KMS-11 (cell line): ENCODE data around the gene SYT10.
A peak's percentile ranks its signal among the peaks of the same experiment; 100 is the strongest.

Experiments used
- H2AFZ ChIP-seq: fragments of 200-600 bp; sonication (generic); 2 replicates; pipeline ENCODE4 v1.6.1; 2016; ENCODE audit warnings: antibody characterized with exemption, mixed run types, low read depth
- H3K27ac ChIP-seq: fragments of 200-600 bp; sonication (generic); 2 replicates; pipeline ENCODE4 v1.6.1; 2016; ENCODE audit warnings: mild to moderate bottlenecking, mixed run types
- H3K27me3 ChIP-seq: fragments of 200-600 bp; sonication (generic); 2 replicates; pipeline ENCODE4 v1.6.1; 2017; ENCODE audit warnings: mild to moderate bottlenecking, low read depth, mixed run types, moderate library complexity; ENCODE audit not compliant: insufficient read depth
- H3K36me3 ChIP-seq: fragments of 200-600 bp; sonication (generic); 2 replicates; pipeline ENCODE4 v1.6.1; 2017; ENCODE audit warnings: mild to moderate bottlenecking, mixed run types; ENCODE audit not compliant: insufficient read depth
- H3K4me1 ChIP-seq: fragments of 200-600 bp; sonication (generic); 2 replicates; pipeline ENCODE4 v1.6.1; 2016; ENCODE audit warnings: mild to moderate bottlenecking, low read depth, mixed run types; ENCODE audit not compliant: poor library complexity, severe bottlenecking
- H3K4me2 ChIP-seq: fragments of 200-600 bp; sonication (generic); 2 replicates; pipeline ENCODE4 v1.7.0; 2016; ENCODE audit warnings: mild to moderate bottlenecking, mixed run types
- H3K4me3 ChIP-seq: fragments of 200-600 bp; sonication (generic); IDR thresholded peaks from 2 replicates; pipeline ENCODE4 v1.6.1; 2017; ENCODE audit warnings: low read depth, low read length, mixed read lengths; ENCODE audit not compliant: insufficient read depth
- H3K79me2 ChIP-seq: fragments of 200-600 bp; sonication (generic); 2 replicates; pipeline ENCODE4 v1.6.1; 2016; ENCODE audit warnings: low read depth, mixed run types; ENCODE audit not compliant: insufficient read depth
- H3K9ac ChIP-seq: fragments of 200-600 bp; sonication (generic); 2 replicates; pipeline ENCODE4 v1.6.1; 2016; ENCODE audit warnings: mild to moderate bottlenecking, mixed run types
- H4K20me1 ChIP-seq: fragments of 200-600 bp; sonication (generic); 2 replicates; pipeline ENCODE4 v1.6.1; 2016; ENCODE audit warnings: mild to moderate bottlenecking, mixed run types; ENCODE audit not compliant: insufficient read depth
- TF ChIP-seq, protein P1 (sequence below): fragments of 200-600 bp; sonication (generic); conservative IDR thresholded peaks from 2 replicates; pipeline ENCODE4 v1.6.1; 2017; ENCODE audit warnings: low read depth, mild to moderate bottlenecking, antibody characterized with exemption, low read length, moderate library complexity, mixed read lengths

SYT10 gene

DNA sequence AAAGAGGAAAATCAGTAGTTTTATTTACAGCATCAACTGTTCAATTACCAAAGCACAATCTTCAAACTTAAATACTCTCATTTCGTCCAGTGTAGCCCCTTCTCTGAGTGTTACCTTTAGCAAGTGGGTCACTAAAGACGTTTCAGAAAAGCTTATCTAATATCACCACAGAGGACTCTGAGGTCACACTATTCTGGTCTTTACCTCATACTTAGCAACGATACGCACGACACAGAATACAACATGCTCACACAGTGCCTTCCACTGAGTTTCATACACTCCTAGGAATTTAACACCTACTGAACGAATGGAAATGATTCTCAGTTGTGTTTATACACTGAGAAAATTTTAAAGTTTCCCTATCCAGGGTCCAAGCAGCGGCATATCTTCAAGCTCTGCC is 2.0 kb downstream of the SYT10 start:
- H3K79me2 ChIP-seq = no peaks in the 10 kb centered on the region
- no peak overlapping the region for H3K4me2 ChIP-seq
- no peaks in the 10 kb centered on the region for H4K20me1 ChIP-seq
- TF ChIP-seq, protein P1, sequence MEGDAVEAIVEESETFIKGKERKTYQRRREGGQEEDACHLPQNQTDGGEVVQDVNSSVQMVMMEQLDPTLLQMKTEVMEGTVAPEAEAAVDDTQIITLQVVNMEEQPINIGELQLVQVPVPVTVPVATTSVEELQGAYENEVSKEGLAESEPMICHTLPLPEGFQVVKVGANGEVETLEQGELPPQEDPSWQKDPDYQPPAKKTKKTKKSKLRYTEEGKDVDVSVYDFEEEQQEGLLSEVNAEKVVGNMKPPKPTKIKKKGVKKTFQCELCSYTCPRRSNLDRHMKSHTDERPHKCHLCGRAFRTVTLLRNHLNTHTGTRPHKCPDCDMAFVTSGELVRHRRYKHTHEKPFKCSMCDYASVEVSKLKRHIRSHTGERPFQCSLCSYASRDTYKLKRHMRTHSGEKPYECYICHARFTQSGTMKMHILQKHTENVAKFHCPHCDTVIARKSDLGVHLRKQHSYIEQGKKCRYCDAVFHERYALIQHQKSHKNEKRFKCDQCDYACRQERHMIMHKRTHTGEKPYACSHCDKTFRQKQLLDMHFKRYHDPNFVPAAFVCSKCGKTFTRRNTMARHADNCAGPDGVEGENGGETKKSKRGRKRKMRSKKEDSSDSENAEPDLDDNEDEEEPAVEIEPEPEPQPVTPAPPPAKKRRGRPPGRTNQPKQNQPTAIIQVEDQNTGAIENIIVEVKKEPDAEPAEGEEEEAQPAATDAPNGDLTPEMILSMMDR = no peak
- H3K36me3 ChIP-seq = no peaks in the 10 kb centered on the region
- H3K4me3 ChIP-seq = no peak overlapping the region
- H3K4me1 ChIP-seq = no peaks in the 10 kb centered on the region
- H2AFZ ChIP-seq = no peak overlapping the region
- no peak overlapping the region for H3K9ac ChIP-seq
- no peaks in the 10 kb centered on the region for H3K27me3 ChIP-seq
- no peak overlapping the region for H3K27ac ChIP-seq

DNA sequence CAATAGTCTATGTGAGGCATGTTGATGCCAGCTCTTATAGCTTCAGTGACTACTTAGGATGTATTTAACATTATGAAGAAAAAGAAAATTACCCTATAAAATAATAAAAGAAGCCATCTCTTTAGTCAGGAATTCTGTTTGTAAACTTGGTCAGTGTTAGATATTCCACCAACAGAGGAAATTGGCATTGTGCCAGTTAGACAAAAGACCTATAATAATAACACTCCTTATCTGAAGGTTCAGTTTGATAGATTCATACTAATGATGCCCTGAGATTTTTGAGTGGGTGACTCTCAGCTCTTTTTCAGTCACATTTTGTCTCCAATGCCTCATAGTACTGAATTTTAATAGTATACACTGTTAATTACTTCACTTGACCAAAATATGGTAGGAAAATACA is 6.6 kb downstream of the SYT10 start:
- Histone ChIP-seq H3K79me2 (no peaks in the 10 kb centered on the region), H3K27ac (no peak overlapping the region), H3K4me1 (no peaks in the 10 kb centered on the region), H4K20me1 (no peaks in the 10 kb centered on the region), H3K4me3 (no peak overlapping the region), H3K9ac (no peak overlapping the region), H3K27me3 (no peaks in the 10 kb centered on the region), H3K36me3 (no peaks in the 10 kb centered on the region), H2AFZ (no peak overlapping the region), H3K4me2 (no peak overlapping the region)
- TF ChIP-seq, protein P1 = no peak

DNA sequence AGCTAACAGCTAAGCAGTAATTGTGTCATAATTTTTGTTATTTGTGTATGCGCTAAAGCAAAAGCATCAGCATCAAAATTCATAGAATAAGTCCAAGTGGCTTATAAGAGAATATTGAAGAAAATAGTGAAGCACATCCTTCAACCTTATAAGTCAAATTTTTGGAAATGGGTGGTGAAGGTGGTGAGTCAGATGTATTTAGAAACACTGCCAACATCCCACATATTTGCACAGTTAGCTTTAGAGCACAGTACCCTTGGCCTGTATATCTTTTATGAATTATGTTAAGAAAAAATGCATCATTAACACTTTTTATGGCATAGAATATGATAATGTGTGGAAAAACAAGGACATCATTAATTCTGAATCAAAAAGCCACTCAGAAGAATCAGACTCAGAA is 8.0 kb downstream of the SYT10 start:
- TF ChIP-seq, protein P1 = no peak
- Histone ChIP-seq H2AFZ (no peak overlapping the region), H3K4me2 (no peak overlapping the region), H4K20me1 (no peaks in the 10 kb centered on the region), H3K79me2 (no peaks in the 10 kb centered on the region), H3K4me1 (no peaks in the 10 kb centered on the region), H3K4me3 (no peak overlapping the region), H3K27ac (no peak overlapping the region), H3K27me3 (no peaks in the 10 kb centered on the region), H3K36me3 (no peaks in the 10 kb centered on the region), H3K9ac (no peak overlapping the region)

DNA sequence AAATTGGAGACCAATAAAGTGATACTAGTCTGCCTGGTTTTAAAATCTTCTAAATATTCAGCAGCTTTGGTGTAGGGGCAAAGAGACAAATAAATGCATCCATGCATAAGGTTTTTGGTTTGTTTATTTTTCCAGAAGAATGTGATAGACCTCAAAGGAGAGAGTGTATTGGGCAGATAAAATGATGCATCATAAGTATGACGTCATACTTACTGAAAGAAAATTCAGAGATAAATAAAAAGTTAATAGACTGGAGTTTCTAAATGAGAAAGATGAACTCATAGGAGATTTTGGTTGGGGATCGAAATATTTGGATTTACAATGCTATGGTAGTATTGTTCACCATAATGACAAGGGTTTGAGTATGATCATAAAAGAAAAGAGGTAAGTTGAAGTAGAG is 10.2 kb downstream of the SYT10 start:
- no peaks in the 10 kb centered on the region for H3K36me3 ChIP-seq
- no peak overlapping the region for H3K27ac ChIP-seq
- H3K4me2 ChIP-seq = no peak overlapping the region
- H3K4me3 ChIP-seq = no peak overlapping the region
- no peaks in the 10 kb centered on the region for H3K79me2 ChIP-seq
- H2AFZ ChIP-seq = no peak overlapping the region
- TF ChIP-seq, protein P1 = no peak
- H3K27me3 ChIP-seq = no peaks in the 10 kb centered on the region
- no peak overlapping the region for H3K9ac ChIP-seq
- no peaks in the 10 kb centered on the region for H3K4me1 ChIP-seq
- H4K20me1 ChIP-seq = no peaks in the 10 kb centered on the region

DNA sequence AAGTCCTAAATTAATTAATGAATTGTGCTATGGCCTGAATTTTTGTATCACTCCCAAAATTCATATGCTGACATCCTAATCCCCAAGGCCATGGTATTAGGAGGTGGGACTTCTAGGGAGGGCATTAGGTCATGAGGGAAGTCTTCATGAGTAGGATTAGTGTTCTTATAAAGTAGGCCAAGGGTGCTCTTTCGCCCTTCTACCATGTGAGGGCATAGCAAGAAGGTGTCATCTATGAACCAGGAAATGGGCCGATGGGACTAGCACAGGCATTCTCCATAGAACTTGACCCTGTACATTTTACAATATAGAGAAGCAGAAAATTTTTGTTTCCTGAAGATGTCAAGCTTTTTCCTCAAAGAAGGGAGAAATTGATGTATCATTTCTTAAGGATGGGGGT is 12.5 kb downstream of the SYT10 start:
- H2AFZ ChIP-seq = no peak overlapping the region
- TF ChIP-seq, protein P1 = peak; percentile 49

More for the DNA sequence above, 12.5 kb downstream of the SYT10 start:
- Histone ChIP-seq H3K27ac (no peak overlapping the region), H3K4me3 (no peak overlapping the region), H3K9ac (no peak overlapping the region), H3K36me3 (no peaks in the 10 kb centered on the region), H3K4me1 (no peaks in the 10 kb centered on the region), H3K79me2 (no peaks in the 10 kb centered on the region), H3K27me3 (no peaks in the 10 kb centered on the region), H4K20me1 (no peaks in the 10 kb centered on the region), H3K4me2 (no peak overlapping the region)
